DMS79 treated with DMSO at 0.1 percent for 48 hours (cell line): ENCODE results near the gene PHF21A.
A peak's percentile ranks its signal among the peaks of the same experiment; 100 is the strongest.

Experiments
- DNase-seq: peaks from one replicate; lab custom pipeline; 2025; lab: John Stamatoyannopoulos, UW

The PHF21A gene

GRCh38 chr11:46075928-46076327, 45.3 kb downstream of the PHF21A start:
- no peak for DNase-seq

- DNase-seq = no peak
Observed at GRCh38 chr11:46075168-46075567, 46.1 kb downstream of the PHF21A start.

GRCh38 chr11:46073632-46074031, 47.6 kb downstream of the PHF21A start:
- DNase-seq = no peak

GRCh38 chr11:46072172-46072964, 48.9 kb downstream of the PHF21A start:
- DNase-seq = no peak

GRCh38 chr11:46071091-46071490, 50.2 kb downstream of the PHF21A start:
- no peak for DNase-seq

- DNase-seq = no peak
Observed at GRCh38 chr11:46069595-46069994, 51.7 kb downstream of the PHF21A start.

GRCh38 chr11:46066335-46066734, 54.9 kb downstream of the PHF21A start:
- peak; percentile 8 for DNase-seq

- DNase-seq = no peak
Observed at GRCh38 chr11:46065681-46066080, 55.6 kb downstream of the PHF21A start.

- no peak for DNase-seq
Observed at GRCh38 chr11:46064221-46064620, 57.0 kb downstream of the PHF21A start.

- DNase-seq = no peak
Observed at GRCh38 chr11:46063138-46063537, 58.1 kb downstream of the PHF21A start.

GRCh38 chr11:46060013-46060412, 61.2 kb downstream of the PHF21A start:
- DNase-seq = no peak

GRCh38 chr11:46057489-46057888, 63.8 kb downstream of the PHF21A start:
- no peak for DNase-seq

- no peak for DNase-seq
Observed at GRCh38 chr11:46055371-46055770, 65.9 kb downstream of the PHF21A start.

- DNase-seq = no peak
Observed at GRCh38 chr11:46051102-46051501, 70.2 kb downstream of the PHF21A start.

- DNase-seq = no peak
Observed at GRCh38 chr11:46050662-46051061, 70.6 kb downstream of the PHF21A start.

GRCh38 chr11:46050003-46050461, 71.2 kb downstream of the PHF21A start:
- DNase-seq = no peak

- DNase-seq = no peak
Observed at GRCh38 chr11:46049325-46049897, 71.8 kb downstream of the PHF21A start.

- no peak for DNase-seq
Observed at GRCh38 chr11:46048198-46048597, 73.1 kb downstream of the PHF21A start.

GRCh38 chr11:46047520-46047919, 73.7 kb downstream of the PHF21A start:
- DNase-seq = no peak

GRCh38 chr11:46045811-46046210, 75.4 kb downstream of the PHF21A start:
- no peak for DNase-seq

- no peak for DNase-seq
Observed at GRCh38 chr11:46044601-46045000, 76.7 kb downstream of the PHF21A start.

- no peak for DNase-seq
Observed at GRCh38 chr11:46039990-46040389, 81.3 kb downstream of the PHF21A start.

- DNase-seq = no peak
Observed at GRCh38 chr11:46038529-46038928, 82.7 kb downstream of the PHF21A start.

GRCh38 chr11:46036969-46037368, 84.3 kb downstream of the PHF21A start:
- DNase-seq = no peak
